Adrenal gland (tissue), 5 donors: ENCODE results near the gene SPAG6.

Experiments used
- CTCF ChIP-seq, 6 experiments: fragments of 450-650 bp in 4 of 6; fragments of 200-600 bp in 2 of 6; sonication (generic) in 1 of 6; IDR thresholded peaks; 1 replicate in 5 of 6; 2 replicates in 1 of 6; pipeline versions ENCODE4 v1.5.1 to v1.8.0; 2016 to 2021; ENCODE audit warnings: antibody characterized with exemption in 6 of 6, mild to moderate bottlenecking in 2 of 6, moderate library complexity in 1 of 6
- POLR2A ChIP-seq, 2 donors: fragments of 450-650 bp; IDR thresholded peaks; one replicate each; pipeline ENCODE4 v1.6.1; 2017; ENCODE audit warnings: antibody characterized with exemption in 2 of 2, mild to moderate bottlenecking in 2 of 2, moderate library complexity in 1 of 2
- donor health status: DM: no; HTN: no; CAD: no.

- no peak for TF ChIP-seq CTCF (IDR thresholded peaks at IDR 0.05)
- no peak for TF ChIP-seq POLR2A (IDR thresholded peaks at IDR 0.05)
These were observed 30.4 kb upstream of the SPAG6 start for GRCh38 chr10:22314852-22315251.
